BLaER1 (cell line): ENCODE measurements around the gene ITGA8.

ENCODE experiments used
- H3K27ac ChIP-seq: shearing (Covaris generic); formaldehyde crosslinking; 2 replicates; pipeline ENCODE4 v1.8.1; 2022
- H3K27me3 ChIP-seq: shearing (Covaris generic); formaldehyde crosslinking; 2 replicates; pipeline ENCODE4 v1.8.1; 2022
- H3K36me3 ChIP-seq: shearing (Covaris generic); formaldehyde crosslinking; 2 replicates; pipeline ENCODE4 v1.8.1; 2022
- H3K4me1 ChIP-seq: shearing (Covaris generic); formaldehyde crosslinking; 2 replicates; pipeline ENCODE4 v1.8.1; 2022
- H3K4me2 ChIP-seq: shearing (Covaris generic); formaldehyde crosslinking; 2 replicates; pipeline ENCODE4 v1.8.1; 2022
- H3K4me3 ChIP-seq: shearing (Covaris generic); formaldehyde crosslinking; 2 replicates; pipeline ENCODE4 v1.8.1; 2022
- H3K9ac ChIP-seq: shearing (Covaris generic); formaldehyde crosslinking; 2 replicates; pipeline ENCODE4 v1.8.1; 2022
- H3K9me3 ChIP-seq: shearing (Covaris generic); formaldehyde crosslinking; 2 replicates; pipeline ENCODE4 v1.8.1; 2022
- H4K20me1 ChIP-seq: shearing (Covaris generic); formaldehyde crosslinking; 2 replicates; pipeline ENCODE4 v1.8.1; 2022
- Cebpa-rat ChIP-seq: shearing (Covaris generic); IDR thresholded peaks from 2 replicates; pipeline ENCODE4 v1.8.1; 2022

ITGA8 gene

DNA sequence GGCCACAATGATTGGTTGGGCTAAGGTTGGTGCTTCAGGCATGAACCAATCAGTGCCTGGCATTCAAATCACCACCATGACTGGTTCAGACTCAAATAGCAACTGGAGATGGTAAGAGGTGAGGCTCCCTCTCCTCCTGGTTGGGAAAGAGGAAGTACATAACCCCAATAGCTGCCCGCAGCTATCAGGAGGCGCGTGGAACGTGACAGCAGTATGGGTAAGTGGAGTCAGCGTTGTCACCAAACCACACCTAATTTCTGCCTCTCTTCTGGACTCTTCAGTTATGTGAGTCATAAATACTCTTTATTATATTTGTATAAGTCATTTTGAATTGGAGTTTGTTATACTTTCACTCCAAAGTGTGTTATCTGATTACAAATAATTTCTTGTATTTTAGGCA, 17.9 kb upstream of the ITGA8 start:
- Histone ChIP-seq H3K4me2 (no peak overlapping the region), H3K36me3 (no peaks in the 10 kb centered on the region), H3K27me3 (no peaks in the 10 kb centered on the region), H3K4me1 (no peaks in the 10 kb centered on the region), H3K9ac (no peak overlapping the region), H3K9me3 (peaks cover 3% of the 10 kb centered on the region; the same call in 1 of the 2 replicates), H3K4me3 (no peak overlapping the region), H3K27ac (no peak overlapping the region), H4K20me1 (no peaks in the 10 kb centered on the region)
- TF ChIP-seq Cebpa-rat, result no peak

DNA sequence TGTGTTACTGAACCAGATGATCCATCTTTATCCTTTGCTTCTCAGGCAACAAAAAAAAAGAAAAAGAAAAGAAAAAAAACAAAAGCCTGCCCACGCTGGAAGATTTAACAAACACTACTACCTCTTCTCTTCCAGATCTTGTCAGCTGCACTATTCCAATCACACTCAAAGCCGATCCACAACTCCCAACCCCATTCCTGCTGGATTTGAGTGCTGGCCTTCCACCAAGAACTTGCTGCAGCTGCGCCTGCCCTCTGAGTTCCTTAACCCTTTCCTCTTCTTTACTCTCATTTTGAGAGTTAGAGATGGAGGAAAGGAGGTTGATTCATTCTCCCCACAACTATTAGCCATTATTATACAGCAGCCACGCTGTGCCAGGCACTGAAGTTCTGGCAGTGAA, 16.0 kb upstream of the ITGA8 start:
- Histone ChIP-seq H3K4me3 (no peak overlapping the region), H3K27ac (no peak overlapping the region), H3K9me3 (peaks cover 3% of the 10 kb centered on the region; the same call in 1 of the 2 replicates), H3K9ac (no peak overlapping the region), H3K4me2 (no peak overlapping the region), H3K27me3 (no peaks in the 10 kb centered on the region), H4K20me1 (no peaks in the 10 kb centered on the region), H3K4me1 (no peaks in the 10 kb centered on the region), H3K36me3 (no peaks in the 10 kb centered on the region)
- no peak for TF ChIP-seq Cebpa-rat

DNA sequence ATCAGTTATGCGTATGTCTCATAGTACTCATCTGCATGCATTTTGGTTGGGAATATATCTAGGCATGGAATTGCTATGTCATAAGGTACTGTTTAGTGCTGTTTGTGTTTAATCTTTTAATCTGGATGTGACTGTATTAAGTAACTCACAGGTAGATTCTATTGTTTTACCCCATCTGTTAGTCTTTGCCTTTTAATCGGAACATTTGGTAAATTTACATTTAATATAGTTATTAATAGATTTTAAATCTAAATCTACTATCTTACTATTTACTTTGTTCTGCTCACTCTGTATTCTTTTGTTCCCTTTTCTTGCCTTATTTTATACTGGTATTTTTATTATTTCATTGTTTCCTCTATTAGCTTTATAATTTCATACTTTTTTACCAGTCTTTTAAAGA, 10.6 kb upstream of the ITGA8 start:
- TF ChIP-seq Cebpa-rat, result no peak
- no peak overlapping the region for H3K27ac ChIP-seq
- H3K4me2 ChIP-seq, result no peak overlapping the region
- H3K9me3 ChIP-seq, result peaks cover 6% of the 10 kb centered on the region; the same call in 1 of the 2 replicates
- H3K9ac ChIP-seq, result no peak overlapping the region
- peaks cover 4% of the 10 kb centered on the region for H3K4me1 ChIP-seq
- H3K4me3 ChIP-seq, result no peak overlapping the region
- no peaks in the 10 kb centered on the region for H3K36me3 ChIP-seq
- H3K27me3 ChIP-seq, result no peaks in the 10 kb centered on the region
- no peaks in the 10 kb centered on the region for H4K20me1 ChIP-seq

DNA sequence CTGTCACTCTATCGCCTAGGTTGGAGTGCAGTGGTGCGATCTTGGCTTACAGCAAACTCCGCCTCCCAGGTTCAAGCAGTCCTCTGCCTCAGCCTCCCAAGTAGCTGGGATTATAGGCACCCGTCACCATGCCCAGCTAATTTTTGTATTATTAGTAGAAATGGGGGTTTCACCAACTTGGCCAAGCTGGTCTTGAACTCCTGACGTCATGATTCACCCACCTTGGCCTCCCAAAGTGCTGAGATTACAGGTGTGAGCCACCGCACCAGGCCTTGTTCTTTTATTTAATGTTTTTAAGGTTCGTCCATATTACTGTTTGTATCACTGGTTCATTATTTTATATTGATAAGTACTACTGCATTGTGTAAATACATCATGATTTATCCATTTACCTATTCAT, 10.2 kb upstream of the ITGA8 start:
- Histone ChIP-seq H3K36me3 (no peaks in the 10 kb centered on the region), H3K27me3 (no peaks in the 10 kb centered on the region), H3K27ac (no peak overlapping the region), H3K4me3 (no peak overlapping the region), H3K4me1 (peaks cover 9% of the 10 kb centered on the region), H3K9ac (no peak overlapping the region), H3K9me3 (peaks cover 6% of the 10 kb centered on the region; the same call in 1 of the 2 replicates), H3K4me2 (no peak overlapping the region), H4K20me1 (no peaks in the 10 kb centered on the region)
- no peak for TF ChIP-seq Cebpa-rat

DNA sequence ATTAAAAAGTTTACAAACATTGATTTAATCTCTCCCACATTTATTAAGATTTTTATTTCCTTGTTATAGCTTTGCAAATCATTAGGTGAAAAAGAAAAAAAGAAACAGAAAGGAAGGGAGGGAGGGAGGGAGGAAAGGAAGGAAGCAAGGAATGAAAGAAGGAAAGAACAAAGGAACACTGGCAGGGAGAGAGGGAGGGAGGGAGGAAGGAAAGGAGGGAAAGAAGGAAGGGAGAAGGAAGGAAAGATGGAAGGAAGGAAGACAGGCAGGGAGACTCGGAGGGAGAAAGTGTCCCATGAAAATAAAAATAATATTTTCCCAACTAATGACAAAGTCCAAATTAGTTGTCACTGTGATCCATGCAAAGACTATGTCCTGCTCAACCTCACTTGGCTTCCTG, 6.3 kb upstream of the ITGA8 start:
- Histone ChIP-seq H3K4me2 (no peak overlapping the region), H3K4me3 (no peak overlapping the region), H3K27me3 (no peaks in the 10 kb centered on the region), H3K27ac (no peak overlapping the region), H3K4me1 (peaks cover 34% of the 10 kb centered on the region), H3K9ac (no peak overlapping the region), H4K20me1 (no peaks in the 10 kb centered on the region), H3K36me3 (no peaks in the 10 kb centered on the region), H3K9me3 (0 out of 2 replicates have a peak, but pooled peaks cover 6% of the 10 kb centered on the region)
- TF ChIP-seq Cebpa-rat, result no peak

DNA sequence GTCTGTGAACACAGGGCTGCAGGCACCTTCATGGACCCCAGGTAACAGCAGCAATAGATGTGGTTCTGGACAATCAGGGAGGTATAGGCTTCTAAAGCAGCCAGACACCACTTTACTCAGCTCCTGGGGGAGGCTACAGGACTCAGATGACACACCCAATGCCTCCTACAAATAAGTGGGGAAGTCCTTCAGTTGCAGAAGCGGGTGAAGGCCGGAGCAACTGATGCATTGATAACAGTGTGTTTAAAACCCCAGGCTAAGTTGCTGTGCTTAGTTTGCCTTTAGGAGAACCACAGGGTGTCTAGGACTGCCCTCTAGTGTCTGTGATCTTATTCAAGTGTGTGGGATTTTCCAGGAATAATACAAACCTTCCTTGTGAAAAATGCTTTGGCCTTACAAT, 5.9 kb upstream of the ITGA8 start:
- peak overlapping the region; percentile 29 for H3K4me2 ChIP-seq
- peaks cover 38% of the 10 kb centered on the region for H3K4me1 ChIP-seq

DNA sequence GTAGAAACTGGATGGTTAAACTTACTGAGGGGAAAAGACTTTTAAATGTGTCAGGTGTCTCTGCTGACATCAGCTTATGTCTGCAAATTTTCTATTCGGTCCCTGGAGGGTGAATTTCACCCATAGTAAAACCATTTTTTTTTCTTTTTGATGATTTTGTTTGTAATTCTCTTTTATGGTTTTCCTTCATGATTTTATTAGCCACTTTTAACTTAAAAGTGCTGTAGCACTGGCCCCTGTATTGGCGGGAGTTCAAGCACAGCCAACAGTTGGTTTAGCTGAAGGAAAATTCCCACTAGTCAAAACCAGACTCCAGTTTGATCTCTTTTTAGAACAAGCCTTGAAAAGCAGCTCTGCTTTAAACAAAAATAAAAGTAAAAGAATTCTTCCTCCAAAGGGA, 5.0 kb upstream of the ITGA8 start:
- TF ChIP-seq Cebpa-rat, result no peak
- no peak overlapping the region for H3K9ac ChIP-seq
- 0 out of 2 replicates have a peak, but pooled peaks cover under 1% of the 10 kb centered on the region for H3K9me3 ChIP-seq
- H3K4me2 ChIP-seq, result peak overlapping the region; percentile 21
- no peaks in the 10 kb centered on the region for H3K36me3 ChIP-seq
- H3K27me3 ChIP-seq, result no peaks in the 10 kb centered on the region
- peaks cover 44% of the 10 kb centered on the region for H3K4me1 ChIP-seq
- no peak overlapping the region for H3K4me3 ChIP-seq
- no peak overlapping the region for H3K27ac ChIP-seq
- no peaks in the 10 kb centered on the region for H4K20me1 ChIP-seq

More for the DNA sequence above, 5.9 kb upstream of the ITGA8 start:
- Histone ChIP-seq H3K9ac (no peak overlapping the region), H3K36me3 (no peaks in the 10 kb centered on the region), H4K20me1 (no peaks in the 10 kb centered on the region), H3K27me3 (no peaks in the 10 kb centered on the region), H3K9me3 (0 out of 2 replicates have a peak, but pooled peaks cover 6% of the 10 kb centered on the region), H3K4me3 (no peak overlapping the region), H3K27ac (no peak overlapping the region)
- TF ChIP-seq Cebpa-rat, result no peak

DNA sequence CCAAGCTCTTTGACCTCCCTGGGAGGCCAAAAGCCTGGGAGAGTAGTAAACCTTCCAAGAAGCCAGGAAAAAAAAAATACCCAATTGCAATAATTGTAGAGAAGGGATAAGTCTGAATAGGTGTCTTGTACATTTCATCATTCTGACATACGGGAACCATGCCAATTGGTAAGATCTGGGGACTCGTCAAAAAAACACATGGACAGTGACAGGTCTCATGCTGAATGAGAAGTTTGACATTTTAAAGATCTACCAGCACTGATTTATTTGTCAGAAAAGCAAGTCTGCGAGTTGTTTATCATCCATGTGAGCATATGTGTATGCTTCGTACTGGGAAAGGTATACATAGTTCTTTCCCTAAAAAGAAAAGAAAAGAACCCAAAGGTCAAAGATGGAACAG, 4.1 kb upstream of the ITGA8 start:
- Histone ChIP-seq H3K27me3 (no peaks in the 10 kb centered on the region), H3K9me3 (no peaks in the 10 kb centered on the region), H3K36me3 (no peaks in the 10 kb centered on the region), H3K27ac (no peak overlapping the region), H3K4me1 (peaks cover 44% of the 10 kb centered on the region), H4K20me1 (no peaks in the 10 kb centered on the region), H3K4me2 (no peak overlapping the region), H3K9ac (no peak overlapping the region), H3K4me3 (no peak overlapping the region)
- no peak for TF ChIP-seq Cebpa-rat

DNA sequence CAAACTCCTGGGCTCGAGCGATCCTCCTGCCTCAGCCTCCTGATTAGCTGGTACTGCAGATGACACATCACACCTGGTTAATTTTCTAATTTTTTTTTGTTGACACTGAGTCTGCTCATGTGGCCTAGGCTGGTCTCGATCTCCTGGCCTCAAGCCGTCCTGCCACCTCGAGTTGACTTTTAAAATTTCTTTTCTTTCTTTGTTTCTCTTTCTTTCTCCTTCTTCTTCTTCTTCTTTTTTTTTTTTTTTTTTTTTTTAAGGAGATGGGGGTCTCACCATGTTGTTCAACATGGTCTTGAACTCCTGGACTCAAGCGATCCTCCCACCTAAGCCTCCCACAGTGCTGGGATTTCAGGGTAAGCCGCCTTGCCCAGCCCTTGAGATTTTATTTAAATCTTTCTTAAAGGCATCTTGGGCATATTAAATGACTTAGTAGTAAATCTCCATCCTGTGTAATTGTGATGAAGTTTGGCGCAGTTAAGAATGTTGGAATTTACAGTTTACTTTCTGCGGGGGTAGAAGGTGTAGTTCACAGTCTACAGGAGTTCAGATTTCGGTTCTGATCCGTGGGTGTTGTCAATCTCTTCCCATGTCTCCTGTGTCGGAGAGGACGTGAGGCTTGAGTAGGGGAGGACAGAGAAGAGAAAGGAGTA, 1.0 kb upstream of the ITGA8 start:
- peaks cover 57% of the 10 kb centered on the region for H3K4me1 ChIP-seq
- H3K9me3 ChIP-seq, result no peaks in the 10 kb centered on the region
- no peaks in the 10 kb centered on the region for H3K36me3 ChIP-seq
- H3K27me3 ChIP-seq, result no peaks in the 10 kb centered on the region
- no peaks in the 10 kb centered on the region for H4K20me1 ChIP-seq
- peak overlapping the region; percentile 87 for H3K4me2 ChIP-seq
- H3K9ac ChIP-seq, result no peak overlapping the region
- TF ChIP-seq Cebpa-rat, result no peak
- H3K27ac ChIP-seq, result no peak overlapping the region
- H3K4me3 ChIP-seq, result peak overlapping the region; percentile 90; the same call in 1 of the 2 replicates

DNA sequence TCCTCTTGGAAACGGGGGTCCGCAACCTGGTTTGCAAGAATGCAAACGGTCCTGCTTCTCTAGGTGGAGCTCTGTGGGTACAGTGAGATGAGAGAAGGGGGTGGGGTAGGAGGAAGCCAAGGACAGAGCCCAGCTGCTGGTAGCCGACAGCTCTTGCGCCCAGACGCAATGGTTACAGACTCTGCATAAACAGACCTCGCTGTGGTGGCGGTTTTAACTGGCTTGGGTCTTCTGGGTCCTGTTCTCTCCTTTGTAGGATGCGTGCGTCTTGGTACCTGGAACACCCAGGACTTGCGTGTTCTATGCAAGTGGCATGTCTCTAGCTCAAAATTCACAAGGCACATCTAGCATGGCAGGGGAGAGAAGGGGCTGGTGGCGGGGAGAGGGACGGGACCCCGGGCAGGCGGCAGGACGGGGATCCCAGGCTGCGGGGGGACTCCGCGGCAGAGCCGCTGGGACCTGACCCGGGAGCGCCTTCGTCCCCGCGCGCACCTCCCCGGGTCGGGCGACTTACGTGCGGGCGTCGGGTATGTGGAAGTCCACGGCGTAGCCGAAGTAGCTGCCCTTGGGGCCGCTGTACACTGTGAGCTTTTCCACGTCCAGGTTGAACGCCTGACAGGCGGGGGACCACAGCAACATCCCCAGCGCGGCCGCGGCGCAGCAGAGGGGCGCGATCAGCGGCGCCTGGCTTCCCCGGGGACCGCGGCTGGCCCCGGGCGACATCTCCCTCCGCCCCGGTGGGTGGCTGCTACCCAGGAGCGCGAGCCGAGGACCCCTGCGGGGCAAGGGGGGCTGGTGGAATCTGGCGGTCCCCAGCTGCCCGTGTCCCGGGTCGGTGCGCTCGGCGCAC, 448 bp downstream of the ITGA8 start:
- Histone ChIP-seq H3K9me3 (no peaks in the 10 kb centered on the region), H3K9ac (peak overlapping the region; percentile 75), H3K27ac (peak overlapping the region; percentile 65), H3K4me1 (peaks cover 57% of the 10 kb centered on the region), H3K27me3 (no peaks in the 10 kb centered on the region), H3K4me2 (peak overlapping the region; percentile 87), H3K36me3 (peaks cover 14% of the 10 kb centered on the region; the same call in 1 of the 2 replicates), H4K20me1 (no peaks in the 10 kb centered on the region), H3K4me3 (peak overlapping the region; percentile 90)
- no peak for TF ChIP-seq Cebpa-rat
